Mucosa of stomach (tissue), 1 donor: ENCODE data around the gene NUDT1.

ENCODE experiments used
- H3K27me3 ChIP-seq: one replicate; pipeline ENCODE4 v1.7.0; 2013; ENCODE audit warnings: mild to moderate bottlenecking, low read length; ENCODE audit not compliant: control insufficient read depth, insufficient read depth
- H3K36me3 ChIP-seq: one replicate; pipeline ENCODE4 v1.7.0; 2013; ENCODE audit warnings: low read length; ENCODE audit not compliant: control insufficient read depth, insufficient read depth
- H3K4me1 ChIP-seq: one replicate; pipeline ENCODE4 v1.7.0; 2013; ENCODE audit warnings: mild to moderate bottlenecking, low read length; ENCODE audit not compliant: control insufficient read depth, insufficient read depth
- H3K4me3 ChIP-seq: one replicate; pipeline ENCODE4 v1.7.0; 2013; ENCODE audit warnings: low read length
- H3K9ac ChIP-seq: one replicate; pipeline ENCODE4 v1.7.0; 2013; ENCODE audit warnings: mild to moderate bottlenecking, low read length, moderate library complexity
- H3K9me3 ChIP-seq: one replicate; pipeline ENCODE4 v1.7.0; 2013; ENCODE audit warnings: mild to moderate bottlenecking, low read length, moderate library complexity; ENCODE audit not compliant: control insufficient read depth
- donor health status: Pancreatic carcinoma.

The NUDT1 gene

DNA sequence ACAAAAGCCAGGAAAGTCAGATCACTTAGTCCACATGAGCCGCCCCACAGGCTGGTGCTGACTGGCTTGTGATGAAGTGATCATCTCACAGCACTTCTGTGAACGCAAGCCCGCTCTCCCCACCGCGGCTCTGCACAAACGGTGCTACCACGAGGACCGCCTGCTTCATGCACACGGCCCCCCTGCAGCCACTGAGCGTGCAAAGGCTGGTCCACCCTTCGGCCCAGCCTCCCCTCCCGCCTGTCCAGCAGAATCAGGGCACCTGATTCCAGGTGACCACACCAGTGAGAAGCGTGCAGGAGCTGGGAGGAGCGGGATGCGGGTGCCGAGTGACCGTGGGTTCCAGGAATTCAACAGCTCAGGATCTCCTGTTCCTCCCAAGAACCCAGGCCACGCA lies 41.4 kb upstream of the NUDT1 start:
- H3K4me3 ChIP-seq = no peak overlapping the region
- no peak overlapping the region for H3K9ac ChIP-seq
- no peaks in the 10 kb centered on the region for H3K9me3 ChIP-seq
- no peaks in the 10 kb centered on the region for H3K27me3 ChIP-seq
- H3K36me3 ChIP-seq = no peaks in the 10 kb centered on the region
- H3K4me1 ChIP-seq = no peaks in the 10 kb centered on the region

DNA sequence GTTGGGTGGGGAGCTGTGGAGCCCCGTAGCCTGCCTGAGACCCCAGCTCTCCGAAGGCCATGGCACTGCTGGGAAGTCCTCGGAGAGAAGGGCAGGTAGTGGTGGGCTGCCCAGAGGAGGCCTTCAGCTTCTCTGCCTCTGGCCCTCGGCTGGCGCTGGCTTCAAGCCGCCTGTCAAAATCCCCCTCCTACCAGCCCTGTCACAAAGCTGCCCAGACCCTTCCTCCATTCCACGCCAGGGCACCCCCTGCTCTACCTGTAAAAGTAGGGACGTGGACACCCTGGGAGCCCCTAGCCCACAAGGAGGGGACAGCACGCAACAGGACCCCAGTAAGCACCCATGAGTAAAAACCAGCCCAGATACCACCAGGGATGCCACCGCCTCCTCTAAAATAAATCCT lies 40.9 kb upstream of the NUDT1 start:
- H3K9me3 ChIP-seq = no peaks in the 10 kb centered on the region
- no peaks in the 10 kb centered on the region for H3K4me1 ChIP-seq
- no peaks in the 10 kb centered on the region for H3K27me3 ChIP-seq
- no peaks in the 10 kb centered on the region for H3K36me3 ChIP-seq
- H3K4me3 ChIP-seq = no peak overlapping the region
- no peak overlapping the region for H3K9ac ChIP-seq

DNA sequence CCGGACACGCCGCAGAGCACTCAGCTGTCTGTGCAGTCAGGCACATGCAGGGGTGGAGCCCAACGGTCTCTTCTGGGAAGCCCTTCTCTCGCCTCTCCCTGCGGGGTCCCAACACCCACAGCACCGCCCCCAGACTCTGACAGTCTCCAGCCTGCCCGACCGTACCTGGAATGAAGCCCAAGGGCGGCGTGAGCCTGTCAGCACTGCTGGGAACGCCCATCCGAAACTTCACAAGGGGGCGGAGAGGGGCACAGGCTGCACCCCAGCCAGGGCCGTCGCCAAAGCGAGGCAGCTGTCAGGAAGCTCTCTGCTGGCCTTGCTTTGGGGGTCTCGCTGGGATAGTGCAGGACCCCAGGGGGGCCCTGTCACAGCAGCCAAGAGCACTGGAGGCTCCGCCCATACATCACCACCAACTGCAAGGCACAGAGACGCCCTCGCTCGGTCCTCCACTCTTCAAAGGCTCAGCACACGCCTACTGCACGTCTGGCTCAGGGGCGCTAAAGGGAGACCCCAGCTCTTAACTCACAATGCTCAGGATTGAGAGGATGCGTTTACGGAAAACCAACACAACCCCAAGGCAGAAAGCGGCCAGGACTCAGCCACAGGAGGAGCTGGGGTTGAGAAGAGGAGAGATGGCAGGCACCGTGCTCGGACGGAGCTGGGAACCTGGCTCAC lies 40.2 kb upstream of the NUDT1 start:
- Histone ChIP-seq H3K4me3 (no peak overlapping the region), H3K9ac (no peak overlapping the region), H3K36me3 (no peaks in the 10 kb centered on the region), H3K27me3 (no peaks in the 10 kb centered on the region), H3K4me1 (no peaks in the 10 kb centered on the region), H3K9me3 (no peaks in the 10 kb centered on the region)

DNA sequence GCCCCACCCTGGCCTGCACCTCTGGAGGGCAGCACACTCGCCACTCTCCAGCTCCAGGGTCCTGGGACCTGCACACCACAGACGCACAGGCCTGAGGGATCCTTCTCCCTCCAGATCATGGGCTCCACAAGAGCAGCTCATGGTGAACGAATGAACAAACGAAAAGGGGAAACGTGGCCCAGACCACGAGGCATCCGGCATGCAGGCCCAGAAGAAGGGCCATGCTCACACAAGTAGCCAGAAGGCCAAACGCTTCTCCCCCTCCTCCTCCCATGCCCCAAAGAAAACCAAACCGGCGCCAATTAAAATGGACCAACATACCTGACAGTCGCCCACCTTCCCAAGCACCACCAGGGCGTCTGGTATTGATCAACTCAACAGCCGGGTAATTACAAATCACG lies 39.7 kb upstream of the NUDT1 start:
- H3K27me3 ChIP-seq = no peaks in the 10 kb centered on the region
- no peak overlapping the region for H3K4me3 ChIP-seq
- H3K9ac ChIP-seq = no peak overlapping the region
- H3K9me3 ChIP-seq = no peaks in the 10 kb centered on the region
- H3K4me1 ChIP-seq = no peaks in the 10 kb centered on the region
- no peaks in the 10 kb centered on the region for H3K36me3 ChIP-seq

DNA sequence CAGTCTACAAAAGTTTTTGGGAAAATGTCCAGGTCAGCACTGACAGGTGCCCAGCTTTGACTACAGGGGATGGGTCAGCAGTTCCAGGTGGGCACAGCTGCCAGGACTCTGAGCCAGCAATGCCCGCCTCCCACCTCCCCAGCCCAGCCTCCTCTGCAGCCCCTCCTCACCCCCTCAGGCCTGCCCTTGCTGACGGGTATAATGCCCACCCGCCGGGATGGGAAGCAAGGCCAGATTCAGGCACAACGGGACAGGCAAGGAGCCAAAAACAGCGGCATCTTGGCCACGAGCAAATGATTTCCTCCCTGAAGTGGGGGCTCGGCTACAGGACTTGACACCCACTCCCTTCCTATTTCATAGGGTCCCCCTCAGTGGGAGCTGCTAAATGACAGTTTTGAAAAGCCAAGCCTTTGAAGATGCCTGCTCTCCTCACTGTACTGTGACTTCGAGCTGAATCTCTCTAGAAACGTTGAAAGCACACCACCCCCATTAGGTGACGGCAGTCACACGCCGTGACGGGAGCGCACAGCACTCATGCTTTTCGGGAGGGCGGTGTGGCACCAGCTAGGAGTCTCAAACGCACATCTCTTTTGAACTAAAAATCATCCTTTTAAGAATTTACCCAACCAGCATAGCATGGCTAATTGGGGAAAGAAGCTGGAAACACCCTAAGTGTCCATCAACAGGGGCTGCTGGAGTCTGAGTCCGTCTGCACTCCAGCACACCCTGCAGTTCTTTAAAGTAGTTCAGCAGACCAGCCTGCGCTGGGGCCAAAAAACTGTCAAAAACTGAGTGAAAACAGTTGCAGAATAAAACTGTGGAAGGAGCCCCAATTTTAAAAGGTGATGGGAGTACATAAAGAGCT lies 38.9 kb upstream of the NUDT1 start:
- no peak overlapping the region for H3K9ac ChIP-seq
- H3K4me3 ChIP-seq = no peak overlapping the region
- no peaks in the 10 kb centered on the region for H3K9me3 ChIP-seq
- H3K36me3 ChIP-seq = no peaks in the 10 kb centered on the region
- H3K27me3 ChIP-seq = no peaks in the 10 kb centered on the region
- no peaks in the 10 kb centered on the region for H3K4me1 ChIP-seq

DNA sequence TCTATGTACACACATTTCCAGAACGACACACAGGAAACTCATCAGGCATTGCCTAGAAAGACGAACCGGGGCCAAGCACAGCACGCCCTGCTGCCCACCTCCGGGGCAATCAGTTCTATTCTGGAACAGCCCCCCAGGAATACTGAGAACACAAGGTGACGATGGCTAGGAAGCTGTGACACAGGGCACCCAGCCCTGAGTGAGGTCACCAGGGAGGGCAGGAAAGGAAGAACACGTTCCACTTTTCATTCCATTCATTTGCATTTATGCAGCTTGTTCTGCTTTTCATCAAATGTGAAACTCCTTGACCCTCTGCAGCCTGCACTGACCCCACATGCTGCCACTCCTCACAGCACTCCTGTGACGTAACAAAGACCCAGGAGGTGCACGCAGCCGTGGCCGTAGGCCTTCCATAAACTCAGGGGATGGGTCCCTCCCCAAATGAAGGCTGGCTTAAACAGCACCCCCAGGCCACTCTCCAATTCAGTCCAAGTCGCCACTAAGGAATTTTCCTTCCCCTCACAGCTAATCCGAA lies 38.2 kb upstream of the NUDT1 start:
- no peaks in the 10 kb centered on the region for H3K36me3 ChIP-seq
- no peaks in the 10 kb centered on the region for H3K4me1 ChIP-seq

DNA sequence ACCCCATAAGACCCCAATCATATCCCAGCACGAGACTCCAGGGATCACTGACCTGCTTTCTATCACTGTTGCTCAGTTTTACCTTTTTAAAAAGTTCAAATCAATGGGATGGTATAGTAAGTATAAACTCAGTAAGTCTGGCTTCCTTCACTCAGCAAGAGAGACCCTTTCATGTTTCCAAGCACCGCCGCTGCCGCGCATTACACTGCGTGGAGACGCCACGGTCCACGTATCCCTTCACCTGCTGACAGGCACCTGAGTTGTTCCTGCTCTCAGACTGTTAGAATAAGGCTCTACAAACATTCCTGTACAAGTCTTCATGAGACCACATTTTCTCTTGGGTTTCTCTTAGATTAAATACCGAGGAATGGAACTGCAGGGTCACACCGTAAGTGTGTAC lies 37.6 kb upstream of the NUDT1 start:
- no peaks in the 10 kb centered on the region for H3K4me1 ChIP-seq
- no peaks in the 10 kb centered on the region for H3K9me3 ChIP-seq
- H3K36me3 ChIP-seq = no peaks in the 10 kb centered on the region
- H3K9ac ChIP-seq = no peak overlapping the region
- H3K4me3 ChIP-seq = no peak overlapping the region
- no peaks in the 10 kb centered on the region for H3K27me3 ChIP-seq

More for the DNA sequence above, 38.2 kb upstream of the NUDT1 start:
- H3K4me3 ChIP-seq = no peak overlapping the region
- no peaks in the 10 kb centered on the region for H3K9me3 ChIP-seq
- no peaks in the 10 kb centered on the region for H3K27me3 ChIP-seq
- H3K9ac ChIP-seq = no peak overlapping the region

DNA sequence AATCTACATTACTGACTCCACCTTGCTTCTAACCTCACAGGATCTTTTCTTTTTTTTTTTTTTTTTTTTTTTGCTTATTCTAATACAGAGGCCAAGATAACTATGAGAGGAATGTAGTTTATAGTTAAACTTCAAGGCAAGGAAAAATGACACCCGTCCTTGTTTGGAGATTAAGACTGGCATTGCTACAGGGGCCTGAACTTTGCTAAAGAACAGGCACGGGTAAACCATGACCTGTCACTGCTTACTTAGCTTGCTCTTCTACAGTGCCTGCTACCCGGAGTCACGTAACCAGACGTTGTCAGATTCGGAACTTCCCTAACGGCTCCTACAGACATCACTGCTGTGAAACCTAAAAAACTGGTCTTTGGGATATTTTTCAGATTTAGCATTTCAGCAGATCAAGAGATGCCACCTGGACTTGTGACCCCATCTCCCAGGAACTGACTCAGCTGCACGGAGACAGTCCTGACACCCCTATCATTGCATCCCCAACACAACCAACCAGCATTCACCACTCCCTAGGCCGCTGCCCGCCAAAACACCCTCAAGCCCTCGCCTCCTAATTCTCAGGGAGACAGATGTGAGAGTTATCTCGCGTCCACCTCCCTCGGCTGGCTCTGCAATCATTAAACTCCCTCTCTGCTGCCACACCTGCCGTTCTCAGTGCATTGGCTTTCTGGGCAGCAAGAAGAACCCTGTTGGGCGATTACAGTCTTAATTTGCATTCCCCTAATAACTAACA lies 36.8 kb upstream of the NUDT1 start:
- Histone ChIP-seq H3K4me3 (no peak overlapping the region), H3K4me1 (no peaks in the 10 kb centered on the region), H3K9ac (no peak overlapping the region), H3K36me3 (no peaks in the 10 kb centered on the region), H3K27me3 (no peaks in the 10 kb centered on the region), H3K9me3 (no peaks in the 10 kb centered on the region)

DNA sequence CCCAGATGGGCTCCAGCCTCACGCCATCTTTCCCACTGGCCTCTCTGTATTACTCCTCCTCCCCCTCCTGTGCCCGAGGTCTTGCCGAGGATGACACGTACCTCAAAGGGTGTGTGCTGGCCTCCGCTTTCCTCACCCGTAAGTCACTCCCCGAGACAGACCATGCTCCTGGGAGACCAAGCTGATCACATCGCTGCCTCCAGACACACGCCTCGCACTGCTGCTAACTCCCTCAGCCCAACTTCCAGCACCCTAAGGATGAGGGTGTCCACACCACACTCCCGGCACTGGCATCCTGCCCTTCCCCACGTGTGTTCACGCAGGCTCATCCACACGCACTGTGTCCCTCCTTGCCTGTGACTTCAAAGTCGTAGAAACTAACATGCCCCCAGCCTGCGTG lies 33.3 kb upstream of the NUDT1 start:
- no peaks in the 10 kb centered on the region for H3K27me3 ChIP-seq
- no peaks in the 10 kb centered on the region for H3K9me3 ChIP-seq
- H3K36me3 ChIP-seq = no peaks in the 10 kb centered on the region
- no peaks in the 10 kb centered on the region for H3K4me1 ChIP-seq
- no peak overlapping the region for H3K4me3 ChIP-seq
- H3K9ac ChIP-seq = no peak overlapping the region

DNA sequence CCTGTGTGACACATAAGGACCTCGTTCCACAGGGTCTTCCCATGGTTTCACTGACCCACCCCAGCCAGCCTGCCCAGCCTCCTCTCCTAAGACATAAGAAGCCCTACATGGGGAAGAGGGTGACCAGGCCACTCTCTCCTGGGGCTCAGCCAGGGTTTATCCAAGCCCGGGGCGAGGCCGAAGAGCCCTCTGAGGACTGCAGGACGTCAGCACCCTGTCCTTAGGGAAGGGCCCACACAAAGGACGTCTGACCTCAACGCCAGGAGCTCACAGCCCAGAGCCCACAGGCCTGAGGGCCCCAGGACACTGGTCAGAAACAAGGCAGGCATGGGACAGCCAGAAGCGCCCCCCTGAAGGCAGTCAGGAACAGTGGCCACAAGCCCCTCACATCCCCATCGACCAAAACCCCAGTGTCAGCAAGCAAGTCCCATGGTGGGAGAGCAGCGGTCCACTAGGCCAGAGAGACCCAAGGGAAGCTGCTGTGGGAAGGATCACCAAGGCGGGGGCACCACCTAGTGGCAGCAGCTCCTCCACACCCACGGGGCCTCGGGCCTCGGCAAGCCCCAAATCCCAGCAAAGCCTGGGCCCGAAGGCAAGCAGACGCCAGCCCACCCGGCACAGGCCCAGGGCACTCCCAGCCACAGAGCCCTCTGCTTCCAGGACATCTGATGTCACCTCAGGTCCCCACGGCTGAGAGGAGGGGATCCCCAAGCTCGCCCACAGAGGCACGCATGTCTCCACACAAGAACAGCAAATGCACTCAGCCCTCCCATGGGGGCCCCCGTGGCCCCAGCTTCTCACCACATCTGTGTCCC lies 32.7 kb upstream of the NUDT1 start:
- H3K9ac ChIP-seq = no peak overlapping the region

DNA sequence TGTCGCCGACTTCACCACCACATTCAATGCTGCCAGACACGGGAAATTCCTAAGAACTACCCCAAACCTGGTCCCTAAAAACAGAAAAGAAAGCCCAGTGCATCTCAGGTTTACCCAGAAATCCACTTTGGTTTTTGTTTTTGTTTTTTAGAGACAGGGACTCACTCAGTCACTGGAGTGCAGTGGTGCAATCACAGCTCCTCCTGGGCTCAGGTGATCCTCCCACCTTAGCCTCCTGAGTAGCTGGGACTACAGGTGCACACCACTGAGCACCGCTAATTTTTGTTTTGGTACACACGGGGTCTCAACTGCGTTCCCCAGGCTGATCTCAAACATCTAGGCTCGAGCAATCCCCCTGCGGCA lies 32.1 kb upstream of the NUDT1 start:
- H3K36me3 ChIP-seq = no peaks in the 10 kb centered on the region
- H3K27me3 ChIP-seq = no peaks in the 10 kb centered on the region

More for the DNA sequence above, 32.7 kb upstream of the NUDT1 start:
- Histone ChIP-seq H3K9me3 (no peaks in the 10 kb centered on the region), H3K4me3 (no peak overlapping the region), H3K36me3 (no peaks in the 10 kb centered on the region), H3K4me1 (no peaks in the 10 kb centered on the region), H3K27me3 (no peaks in the 10 kb centered on the region)

More for the DNA sequence above, 32.1 kb upstream of the NUDT1 start:
- H3K4me1 ChIP-seq = no peaks in the 10 kb centered on the region
- H3K4me3 ChIP-seq = no peak overlapping the region
- H3K9ac ChIP-seq = no peak overlapping the region
- no peaks in the 10 kb centered on the region for H3K9me3 ChIP-seq
